HT1080 (cell line): ENCODE measurements around the gene KLHL36. TPM values are rescaled to one million over a fixed set of nuclear protein-coding genes. Genes with fewer than 3 reads are reported as not detected.

Source experiments
- DNase-seq: peaks from one replicate; pipeline ENCODE4 v3.0.0-alpha.2; 2015; ENCODE audit warnings: low read depth
- polyA plus RNA-seq, 2 experiments: library from polyadenylated mRNA; depleted of rRNA; stranded (reverse); fragments of >200 nt; gene quantifications; 2 replicates each; pipeline ENCODE4 v1.2.3, GENCODE V29; 2015
- total RNA-seq: library from RNA; depleted of rRNA; stranded (reverse); fragments of >200 nt; shearing (Covaris generic); gene quantifications from 2 replicates; pipeline ENCODE4 v1.2.3, GENCODE V29; 2014; rRNA removed

Gene KLHL36
- total RNA-seq: 18.1 and 22.9 TPM in 2 replicates
- 19.3 and 22.5 TPM in 2 replicates for polyA plus RNA-seq (2015; cell fraction: cytosol; rRNA removed)
- 39.3 and 45.7 TPM in 2 replicates for polyA plus RNA-seq (2015; cell fraction: nucleus; rRNA removed)

DNA sequence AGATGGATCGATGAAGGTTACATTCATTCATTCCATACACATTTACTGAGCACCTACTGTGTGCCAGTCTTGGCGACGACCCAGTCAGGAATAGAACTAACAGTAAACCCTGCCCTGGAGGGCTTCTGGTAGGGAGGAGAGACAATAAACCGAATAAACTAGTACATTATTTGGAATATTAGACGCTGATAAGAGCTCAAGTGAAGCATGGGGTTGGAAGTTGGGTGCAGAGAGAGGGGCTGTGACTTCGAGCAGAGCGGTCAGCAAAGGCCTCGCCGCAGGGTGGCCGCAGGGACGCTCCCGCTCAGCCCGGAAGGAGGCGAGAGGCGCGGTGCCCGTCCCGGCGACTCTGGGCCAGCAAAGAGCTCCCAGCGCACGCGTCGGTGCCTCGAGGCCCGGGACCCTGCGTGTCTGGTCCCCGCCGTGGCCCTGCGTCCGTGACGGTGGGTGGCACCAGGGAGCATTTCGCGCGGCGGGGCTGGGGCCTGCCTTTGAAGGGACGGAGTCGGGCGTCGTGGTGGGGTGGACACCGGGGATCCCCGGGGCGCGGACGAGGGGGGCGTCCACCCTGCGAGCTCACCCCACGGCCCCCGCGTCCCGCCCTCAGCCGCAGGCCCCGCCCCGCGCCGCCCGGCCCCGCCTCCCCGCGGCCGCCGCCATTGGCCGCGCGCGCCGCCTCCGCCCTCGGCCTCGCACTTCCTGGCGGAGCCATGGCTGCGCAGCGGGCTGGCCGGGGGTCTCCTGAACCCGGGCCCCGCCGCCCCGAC, at the start of gene KLHL36:
KLHL36 (plus strand) TSS at position 684 of the 767 bp plus-strand sequence. CDS start 2,357 bp downstream, outside the sequence.
- no peak for DNase-seq

DNA sequence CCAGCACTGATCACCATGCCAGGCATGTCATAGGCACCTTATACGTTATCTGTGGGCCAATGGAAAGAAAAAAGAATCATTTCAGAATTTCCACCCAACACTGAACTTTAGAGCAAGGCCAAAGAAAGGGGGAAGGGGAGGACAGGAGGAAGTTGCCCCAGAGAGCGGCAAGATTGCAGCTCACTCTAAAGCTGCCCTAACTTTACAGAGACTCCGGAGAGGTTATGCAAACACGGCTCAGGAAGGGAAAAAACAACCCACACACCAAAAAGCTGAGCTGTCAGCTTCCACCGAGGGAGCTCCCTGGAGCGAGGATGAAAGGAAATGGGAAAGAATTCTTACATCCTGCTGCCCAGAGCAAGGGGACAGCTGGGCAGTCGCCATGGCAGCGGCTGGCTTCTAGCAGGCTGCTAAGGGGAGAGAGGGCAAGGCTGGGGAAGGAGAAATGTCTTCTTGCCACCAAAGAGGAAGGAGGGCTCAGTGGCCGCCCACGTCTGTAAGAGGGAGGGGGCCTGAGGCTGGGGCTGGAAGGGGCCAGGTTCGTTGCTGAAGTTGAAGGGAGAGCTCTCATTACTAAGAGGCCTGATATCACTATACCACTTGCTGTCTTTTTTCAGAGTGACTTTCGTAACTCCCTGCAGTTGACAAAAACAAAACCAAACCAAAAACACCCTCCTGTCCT, 48.6 kb upstream of the KLHL36 start:
- peak; percentile 93 for DNase-seq

DNA sequence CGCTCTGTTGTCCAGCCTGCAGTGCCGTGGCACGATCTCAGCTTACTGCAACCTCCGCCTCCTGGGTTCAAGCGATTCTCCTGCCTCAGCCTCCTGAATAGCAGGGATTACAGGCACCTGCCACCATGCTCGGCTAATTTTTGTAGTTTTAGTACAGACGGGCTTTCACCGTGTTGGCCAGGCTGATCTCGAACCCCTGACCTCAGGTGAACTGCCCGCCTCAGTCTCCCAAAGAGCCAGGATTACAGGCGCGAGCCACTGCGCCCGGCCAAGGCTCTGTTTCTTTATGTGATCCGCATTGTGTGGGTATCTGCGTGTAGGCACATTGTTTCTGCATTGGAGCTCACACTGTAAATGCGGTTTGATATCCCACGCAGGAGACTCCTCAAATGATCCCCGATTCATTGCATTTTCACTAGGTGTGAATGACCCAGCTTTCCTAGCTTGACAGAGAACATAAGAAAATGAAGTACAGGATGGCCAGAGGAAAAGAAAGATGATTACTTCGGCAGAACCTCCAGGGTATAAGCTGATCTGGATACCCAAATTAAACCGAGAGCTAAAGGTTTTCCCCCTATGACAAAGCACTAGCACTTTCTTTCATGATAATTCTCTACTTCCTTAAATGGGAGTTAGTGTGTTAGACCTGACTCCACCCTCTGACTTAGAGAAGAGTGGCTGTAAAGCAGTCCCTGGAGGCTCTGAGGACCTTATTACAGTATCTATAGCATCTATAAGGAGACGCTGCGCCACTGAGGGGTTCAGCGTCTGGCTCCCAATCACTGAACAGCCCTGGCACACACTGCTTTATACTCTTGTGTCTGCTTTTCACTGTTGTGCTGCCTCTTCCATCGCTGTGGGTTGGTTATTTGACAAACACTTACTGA, 47.7 kb upstream of the KLHL36 start:
- no peak for DNase-seq

DNA sequence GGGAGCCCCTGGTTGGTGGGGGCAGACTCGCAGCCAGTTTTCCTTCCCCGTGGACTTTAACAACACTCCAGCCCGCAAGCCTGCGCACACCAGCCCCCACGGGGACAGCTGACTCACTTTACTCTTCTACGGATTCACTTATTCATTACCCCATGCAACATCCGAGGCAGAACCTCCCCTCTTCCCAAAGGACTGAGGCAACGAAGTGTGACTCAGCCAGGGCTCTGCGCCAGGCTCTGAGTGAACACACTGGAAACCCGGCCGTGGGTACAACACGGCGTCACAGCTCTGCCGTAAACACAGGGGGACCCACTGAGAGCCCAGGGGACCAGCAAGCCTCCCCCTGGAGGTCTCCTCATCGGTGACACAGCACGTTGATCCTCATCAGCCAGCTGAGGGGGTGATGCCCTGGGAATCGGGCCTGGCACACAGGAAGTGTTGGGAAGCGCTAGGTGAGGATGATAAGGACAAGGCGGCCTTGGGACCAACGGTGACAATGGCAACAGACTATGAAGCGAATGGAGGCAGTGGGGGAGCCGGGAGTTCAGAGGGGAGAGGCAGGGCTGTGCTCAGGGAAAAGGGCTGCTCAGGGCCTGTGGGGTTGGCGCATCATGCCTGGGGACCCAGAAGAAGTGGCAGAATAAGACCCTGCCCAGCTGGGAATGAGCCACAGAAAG, 45.0 kb upstream of the KLHL36 start:
- DNase-seq: peak; percentile 97

DNA sequence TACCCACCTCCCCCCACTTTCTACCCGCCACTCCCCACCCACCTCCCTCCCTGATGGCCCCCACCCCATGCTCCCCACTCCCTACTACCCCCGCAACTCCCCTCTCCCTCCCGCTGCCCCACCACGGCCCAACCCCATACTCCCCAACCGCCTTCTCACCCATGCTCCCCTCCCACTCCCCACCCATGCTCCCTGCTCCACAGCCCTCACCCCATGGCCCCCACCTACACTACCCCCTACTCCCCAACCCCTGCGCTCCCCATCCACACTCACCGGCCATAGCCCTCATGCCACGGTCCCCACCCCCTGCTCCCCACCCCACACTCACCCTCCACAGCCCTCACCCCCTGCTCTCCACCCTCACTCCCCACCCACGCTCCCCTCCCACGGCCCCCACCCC, 44.4 kb upstream of the KLHL36 start:
- no peak for DNase-seq

DNA sequence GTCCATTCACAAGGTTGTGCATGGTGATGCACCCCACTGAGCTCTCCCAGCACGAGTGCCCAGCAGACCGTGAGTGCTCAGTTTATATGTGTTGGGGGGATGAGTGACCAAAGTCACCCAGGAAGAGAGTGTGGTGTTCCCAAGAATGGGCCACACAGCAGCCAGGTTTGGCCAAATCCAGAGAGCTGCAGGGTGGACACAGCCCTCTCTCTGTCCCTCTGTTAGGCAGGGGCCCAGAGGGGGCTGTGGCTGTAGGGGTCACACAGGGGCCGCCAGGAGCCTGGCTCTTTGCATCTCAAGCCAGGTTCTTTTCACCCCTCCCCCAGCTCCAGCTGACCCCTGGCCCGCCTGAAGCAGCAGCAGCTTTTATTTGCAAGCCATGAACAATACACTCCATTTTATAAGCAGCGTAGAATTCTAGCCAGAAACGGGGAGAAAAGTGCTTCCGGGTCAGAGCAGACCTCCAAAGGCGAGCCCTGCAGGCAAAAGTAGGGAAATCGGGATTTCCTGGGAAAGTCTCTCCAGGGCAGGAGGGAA, 43.8 kb upstream of the KLHL36 start:
- no peak for DNase-seq

DNA sequence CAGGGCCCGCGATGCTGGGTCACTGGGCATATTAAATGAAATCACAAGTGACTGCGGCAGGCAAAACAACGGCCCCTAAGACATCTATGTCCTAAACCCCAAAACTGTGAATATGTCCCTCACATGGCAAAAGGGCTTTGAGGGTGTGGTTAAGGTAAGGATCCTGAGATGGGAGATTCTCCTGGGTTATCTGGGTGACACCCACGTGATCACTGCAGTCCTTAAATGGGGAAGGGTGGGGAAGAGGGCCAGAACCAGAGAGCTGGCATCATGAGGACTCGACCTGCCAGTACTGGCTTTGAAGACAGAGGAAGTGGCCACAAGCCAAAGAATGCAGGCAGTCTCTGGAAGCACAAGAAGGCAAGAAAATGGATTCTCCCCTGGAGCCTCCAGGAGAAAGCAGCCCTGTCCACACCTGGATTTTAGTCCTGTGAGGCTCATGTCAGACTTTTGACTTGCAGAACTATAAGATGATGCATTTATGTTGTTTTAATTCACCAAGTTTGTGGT, 42.9 kb upstream of the KLHL36 start:
- DNase-seq: no peak

DNA sequence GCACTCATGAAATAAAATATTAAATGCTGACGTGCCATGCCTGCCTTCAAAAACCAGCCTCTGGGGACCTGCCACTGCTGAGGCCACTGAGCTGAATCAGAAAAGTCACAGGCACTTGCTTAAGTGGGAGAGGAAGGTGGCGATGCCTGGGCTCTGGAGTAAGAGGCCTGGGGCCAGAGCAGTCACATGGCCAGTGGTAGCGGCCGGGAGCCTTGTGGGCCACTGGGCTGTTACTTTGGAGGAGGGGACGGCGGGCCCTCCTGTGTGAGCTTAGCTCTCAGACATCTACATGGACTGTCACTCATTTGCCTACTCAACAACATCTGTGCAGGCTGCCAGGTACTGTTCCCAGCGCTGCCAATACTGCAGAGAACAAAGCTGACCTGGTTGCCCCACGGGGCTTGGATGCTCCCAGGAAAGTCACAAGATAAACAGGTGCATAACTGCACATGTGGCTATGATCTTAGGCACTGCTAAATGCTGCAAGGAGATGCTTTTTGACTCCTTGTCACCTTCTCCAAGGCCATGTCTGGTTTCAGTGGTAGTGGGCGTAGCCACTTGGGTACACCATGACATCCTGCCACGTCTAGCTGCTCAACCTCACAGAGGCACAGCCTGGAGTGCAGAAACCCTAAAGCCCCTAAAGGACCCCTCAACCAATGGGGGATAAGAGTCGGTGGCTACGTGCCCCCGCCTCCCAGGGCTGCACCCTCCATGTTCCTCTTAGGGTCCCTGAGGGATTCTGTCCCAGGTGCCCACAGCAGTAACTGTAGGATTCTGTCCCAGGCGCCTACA, 42.0 kb upstream of the KLHL36 start:
- DNase-seq: no peak

DNA sequence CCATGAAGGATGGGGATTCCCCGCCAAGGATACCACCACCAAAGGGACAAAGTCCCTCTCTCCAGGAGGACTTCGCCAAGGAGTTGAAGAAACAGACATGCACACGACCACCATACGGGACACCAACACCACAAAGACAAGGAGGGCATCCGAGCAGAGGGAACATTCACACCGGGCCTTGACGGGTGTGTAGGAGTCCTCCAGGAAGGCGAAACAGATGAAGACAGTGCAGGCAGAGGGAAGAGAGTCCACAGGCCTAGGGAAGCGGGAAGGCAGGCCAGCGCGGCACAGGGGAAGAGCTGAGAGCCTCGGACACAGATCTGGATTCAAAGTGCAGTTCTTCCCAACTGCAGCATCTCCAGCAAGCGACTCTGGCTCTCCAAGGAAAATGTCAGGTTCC, 41.2 kb upstream of the KLHL36 start:
- no peak for DNase-seq

DNA sequence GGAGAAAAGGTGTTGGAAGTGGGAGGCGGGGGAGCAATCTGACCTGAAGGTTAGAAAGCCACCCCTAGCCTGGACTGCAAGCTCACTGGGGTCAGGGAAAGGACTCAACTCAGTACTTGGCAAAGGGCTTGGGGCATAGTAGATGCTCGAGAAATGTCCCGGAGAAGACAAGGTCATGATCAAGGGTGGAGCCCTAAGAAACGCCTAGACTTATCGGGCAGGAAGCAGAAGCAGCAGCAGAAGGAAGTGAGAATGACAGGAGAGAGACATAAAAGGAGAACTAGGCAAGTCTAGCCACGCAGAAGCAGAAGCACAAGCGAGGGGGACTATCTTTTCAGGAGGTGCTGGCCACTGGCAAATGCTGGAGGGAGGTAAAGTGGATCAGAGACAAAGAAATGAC, 40.6 kb upstream of the KLHL36 start:
- no peak for DNase-seq

DNA sequence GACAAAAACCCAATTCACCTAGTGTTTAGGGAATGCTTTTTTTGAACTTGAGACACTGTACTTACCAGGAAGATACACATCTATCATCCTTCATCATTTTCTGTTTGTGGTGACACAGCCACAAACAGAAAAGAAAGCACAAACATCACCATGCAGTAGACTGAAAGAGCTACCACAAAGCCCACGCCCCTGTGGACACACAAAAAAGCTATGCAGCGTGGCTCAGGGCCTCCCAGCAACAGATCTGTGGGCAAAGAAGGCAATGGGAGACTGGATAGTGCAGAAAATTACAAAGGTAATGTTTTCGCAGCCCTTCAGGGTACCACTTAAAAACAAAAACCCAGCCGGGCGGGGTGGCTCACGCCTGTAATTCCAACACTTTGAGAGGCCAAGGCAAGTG, 40.0 kb upstream of the KLHL36 start:
- no peak for DNase-seq

DNA sequence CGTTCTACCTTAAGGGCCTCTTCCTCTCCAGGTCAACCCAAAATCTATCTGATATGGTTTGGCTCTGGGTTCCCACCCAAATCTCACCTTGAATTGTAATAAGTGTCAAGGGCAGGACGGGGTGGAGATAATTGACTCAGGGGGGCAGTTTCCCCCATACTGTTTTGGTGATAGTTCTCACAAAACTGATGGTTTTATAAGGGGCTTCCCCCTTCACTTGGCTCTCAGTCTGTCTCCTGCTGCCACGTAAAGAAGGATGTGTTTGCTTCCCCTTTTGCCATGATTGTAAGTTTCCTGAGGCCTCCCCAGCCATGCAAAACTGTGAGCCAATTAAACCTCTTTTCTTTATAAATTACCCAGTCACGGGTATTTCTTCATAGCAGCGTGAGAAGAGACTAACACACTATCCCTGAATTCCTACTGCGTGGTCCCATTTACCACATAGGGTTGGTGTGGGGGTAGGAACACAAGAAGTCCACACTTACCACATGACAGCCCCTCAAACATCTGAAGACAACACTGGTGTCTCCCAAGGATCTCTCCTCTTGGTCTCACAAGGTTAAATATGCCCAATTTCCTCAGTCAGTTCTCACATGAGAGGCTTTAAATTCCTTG, 38.6 kb upstream of the KLHL36 start:
- DNase-seq: no peak

DNA sequence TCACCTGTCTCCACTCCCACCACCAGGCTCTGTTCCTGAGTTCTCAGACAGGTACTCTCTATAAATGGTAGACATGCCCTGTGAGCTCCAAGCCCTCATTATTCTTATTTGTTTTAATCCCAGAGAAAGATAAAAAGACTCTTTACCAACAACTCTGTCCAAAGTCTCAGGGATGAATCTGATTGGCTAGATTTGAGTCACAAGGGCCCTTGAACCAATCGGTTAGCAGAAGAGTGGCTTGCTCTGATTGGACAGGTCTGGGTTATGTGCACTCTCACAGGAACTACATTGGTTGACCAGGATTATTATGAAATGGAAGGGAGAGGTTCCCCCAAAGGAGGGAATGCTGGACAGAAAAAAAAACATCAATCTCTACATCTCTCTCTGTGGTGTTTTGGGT, 37.9 kb upstream of the KLHL36 start:
- no peak for DNase-seq

DNA sequence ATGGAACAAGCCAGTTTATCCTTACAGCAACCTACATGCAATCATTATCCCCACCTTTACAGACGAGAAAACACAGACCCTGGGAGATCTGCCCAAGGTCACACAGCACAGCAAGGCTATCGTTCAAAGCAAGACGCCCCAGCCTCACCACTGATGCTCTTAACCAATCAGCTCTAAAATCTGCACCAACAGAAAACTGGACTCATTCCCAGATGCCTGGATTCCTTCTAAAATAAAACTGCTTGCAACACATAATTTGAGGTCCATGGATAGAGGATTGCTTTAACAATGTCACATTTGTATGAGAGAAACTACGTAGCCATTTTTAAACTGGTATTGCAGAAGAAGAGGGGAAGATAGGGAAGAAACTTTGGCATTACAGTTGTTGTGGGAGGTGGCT, 37.3 kb upstream of the KLHL36 start:
- no peak for DNase-seq

DNA sequence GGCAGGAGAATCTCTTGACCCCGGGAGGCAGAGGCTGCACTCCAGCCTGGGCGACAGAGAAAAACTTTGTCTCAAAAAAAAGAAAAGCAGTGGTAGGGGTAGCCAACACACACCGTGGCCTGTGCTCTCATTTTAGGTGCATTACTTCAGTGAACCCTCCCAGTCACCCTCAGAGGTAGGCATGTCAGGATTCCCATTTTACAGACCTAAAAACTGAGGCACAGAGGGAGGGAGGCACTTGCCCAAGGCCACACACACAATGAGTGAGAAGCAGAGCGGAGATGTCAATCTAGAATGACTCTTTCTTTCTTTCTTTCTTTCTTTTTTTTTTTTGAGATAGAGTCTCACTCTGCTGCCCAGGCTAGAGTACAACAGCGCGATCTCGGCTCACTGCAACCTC, 35.6 kb upstream of the KLHL36 start:
- DNase-seq: no peak

DNA sequence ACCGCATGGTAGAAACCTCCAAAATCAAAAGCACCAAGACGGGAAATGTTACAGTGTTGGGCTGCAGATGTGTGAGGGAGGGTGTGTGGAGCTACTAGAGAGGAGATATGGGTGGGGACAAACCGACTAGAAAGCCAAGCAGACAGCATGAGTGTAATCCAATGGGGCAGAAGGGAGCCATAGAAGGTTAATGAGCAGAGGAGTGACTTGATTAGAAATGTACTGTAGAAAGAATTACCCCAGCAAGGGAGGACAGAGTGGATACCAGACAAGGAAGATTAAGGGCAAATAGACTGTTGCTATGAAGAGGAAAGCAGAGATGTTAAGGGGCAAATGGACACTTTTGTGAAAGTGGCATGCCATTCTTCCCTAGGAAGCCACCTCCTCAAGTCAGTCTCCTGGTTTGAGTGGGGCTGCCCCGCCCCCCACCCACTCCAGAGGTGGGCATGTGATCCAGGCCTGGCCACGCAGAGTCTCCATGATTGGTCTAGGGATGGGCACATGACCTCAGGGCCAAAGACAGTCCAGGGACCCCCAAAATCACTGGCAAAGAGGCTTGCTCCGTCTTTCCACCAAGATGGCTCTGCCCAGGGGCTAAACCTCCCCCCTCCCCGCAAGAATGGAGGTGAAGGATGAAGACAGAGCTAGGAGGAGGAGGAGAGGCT, 34.8 kb upstream of the KLHL36 start:
- no peak for DNase-seq

DNA sequence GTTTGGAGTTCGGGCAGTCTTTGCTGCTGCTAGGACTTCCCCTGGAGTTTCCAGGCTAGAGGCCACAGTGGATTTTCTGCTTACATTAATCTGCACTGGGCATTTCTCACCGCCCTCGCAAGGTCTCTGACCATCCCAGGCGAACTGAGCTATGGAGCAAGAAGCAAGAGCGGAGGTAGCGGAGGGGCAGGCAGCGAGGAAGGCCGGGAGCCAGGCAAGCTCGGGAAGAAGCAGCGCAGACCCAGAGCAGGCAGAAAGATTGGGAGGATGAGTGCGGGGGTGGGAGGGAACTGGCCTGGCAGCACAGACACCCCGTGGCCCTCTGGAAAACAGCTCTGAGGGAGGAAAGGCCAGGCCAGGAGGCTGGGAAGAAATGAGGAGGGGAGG, 34.2 kb upstream of the KLHL36 start:
- no peak for DNase-seq

DNA sequence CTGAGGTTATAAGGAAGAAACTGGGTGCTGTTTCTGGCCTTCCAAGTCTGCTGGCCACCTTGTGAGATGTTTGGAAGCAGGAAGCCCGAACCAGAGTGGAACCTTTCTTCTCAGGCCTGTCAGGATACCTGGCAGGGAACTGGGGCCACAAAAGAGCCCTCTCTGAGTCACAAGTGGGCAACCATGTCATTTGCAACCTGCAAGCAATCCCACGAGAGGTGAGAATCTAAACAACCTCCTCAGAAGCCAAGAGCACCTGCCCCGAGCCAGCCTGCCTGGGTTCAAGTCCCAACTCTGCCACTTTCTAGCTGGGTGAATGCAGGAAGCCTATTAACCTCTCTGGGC, 33.7 kb upstream of the KLHL36 start:
- DNase-seq: no peak
